GM12872 (cell line): Measurements from ENCODE around the gene CC2D1A.

Experiments used
- CTCF ChIP-seq: IDR thresholded peaks from 3 replicates; pipeline ENCODE4 v1.5.1; 2011; ENCODE audit warnings: low read depth, mild to moderate bottlenecking, low read length, moderate library complexity; ENCODE audit not compliant: insufficient read depth

The CC2D1A gene

DNA sequence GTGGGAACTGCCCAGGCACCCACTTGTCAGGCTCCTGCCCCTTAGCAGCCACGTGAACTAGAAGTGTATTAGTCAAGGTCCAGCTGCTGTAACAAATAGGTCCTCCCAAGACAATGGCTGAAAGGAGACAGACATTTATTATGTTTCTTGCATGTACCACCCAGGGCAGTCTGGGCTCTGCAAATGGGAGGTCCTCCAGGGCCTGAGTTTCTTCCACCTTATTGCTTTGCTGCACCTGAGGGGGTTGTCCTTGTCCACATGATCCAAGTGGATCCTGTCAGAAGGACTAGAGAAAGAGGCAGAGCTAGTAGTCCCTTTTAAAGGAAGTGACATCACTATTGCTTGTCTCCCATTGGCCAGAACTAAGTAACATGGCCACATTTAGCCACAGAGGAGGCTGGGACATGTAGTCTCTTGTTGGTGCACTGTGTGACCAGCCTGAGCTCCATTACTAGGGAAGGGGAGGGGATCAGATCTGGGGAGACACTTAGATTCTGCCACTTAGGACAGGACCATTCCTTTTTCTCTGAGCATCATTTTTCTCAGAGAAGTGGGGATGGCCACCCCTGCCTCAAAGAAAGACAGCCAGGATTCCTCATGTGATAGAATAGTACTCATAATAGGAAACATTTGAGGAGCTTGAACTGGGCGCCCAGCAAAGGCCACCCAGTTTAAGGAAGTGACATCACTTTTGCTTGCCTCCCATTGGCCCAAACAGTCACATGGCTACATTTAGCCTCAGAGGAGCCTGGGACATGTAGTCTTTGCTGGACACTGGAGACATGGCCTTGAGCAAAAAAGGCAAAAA, 15.1 kb downstream of the CC2D1A start:
- TF ChIP-seq CTCF = no peak

GRCh38 chr19:13923194-13923987, 17.4 kb downstream of the CC2D1A start:
- no peak for TF ChIP-seq CTCF

GRCh38 chr19:13926010-13926409, 20.0 kb downstream of the CC2D1A start:
- TF ChIP-seq CTCF = no peak

DNA sequence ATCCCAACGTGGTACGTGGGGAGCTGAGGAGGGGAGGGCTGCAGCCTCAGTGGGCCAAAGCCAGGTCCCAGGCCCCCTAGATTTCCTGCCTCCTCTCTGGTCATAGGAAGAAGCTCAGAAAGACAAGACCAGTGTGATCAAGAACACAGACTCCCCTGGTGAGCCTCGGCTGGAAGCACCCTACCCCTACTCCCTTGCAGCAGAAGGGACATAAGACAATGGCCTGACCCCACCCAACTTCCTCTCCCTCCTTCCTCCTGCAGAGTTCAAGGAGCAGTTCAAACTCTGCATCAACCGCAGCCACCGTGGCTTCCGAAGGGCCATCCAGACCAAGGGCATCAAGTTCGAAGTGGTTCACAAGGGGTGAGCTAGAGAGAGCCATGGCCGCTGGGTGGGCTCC, 20.7 kb downstream of the CC2D1A start:
- no peak for TF ChIP-seq CTCF

DNA sequence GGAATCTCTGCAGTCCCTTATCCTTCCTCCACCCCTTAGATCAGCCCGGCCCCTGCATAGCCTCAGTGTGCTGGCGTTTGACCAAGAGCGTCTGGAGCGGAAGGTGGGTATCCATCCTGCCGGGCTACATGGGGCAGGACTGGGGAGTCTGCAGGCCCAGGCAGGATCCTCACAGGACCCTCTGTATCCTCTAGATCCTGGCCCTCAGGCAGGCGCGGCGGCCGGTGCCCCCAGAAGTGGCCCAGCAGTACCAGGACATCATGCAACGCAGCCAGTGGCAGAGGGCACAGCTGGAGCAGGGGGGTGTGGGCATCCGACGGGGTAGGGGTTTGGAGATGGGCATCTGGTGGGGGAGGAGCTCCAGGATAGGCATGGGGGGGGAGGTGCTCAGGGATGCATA, 23.3 kb downstream of the CC2D1A start:
- TF ChIP-seq CTCF = no peak

DNA sequence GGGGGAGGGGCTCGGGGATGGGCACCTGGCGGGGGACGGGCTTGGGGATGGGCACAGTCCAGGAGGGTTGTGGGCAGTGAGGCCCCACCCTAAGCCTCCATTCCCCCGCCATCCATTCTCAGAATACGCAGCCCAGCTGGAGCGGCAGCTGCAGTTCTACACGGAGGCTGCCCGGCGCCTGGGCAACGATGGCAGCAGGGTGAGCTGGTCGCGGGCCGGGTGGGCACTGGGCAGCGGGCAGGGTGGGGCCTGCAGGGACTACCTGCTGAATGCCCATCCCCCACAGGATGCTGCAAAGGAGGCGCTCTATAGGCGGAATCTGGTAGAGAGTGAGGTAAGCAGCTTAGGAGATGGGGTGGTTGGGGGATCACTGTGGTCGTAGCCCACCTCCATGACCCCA, 24.0 kb downstream of the CC2D1A start:
- TF ChIP-seq CTCF = no peak

- TF ChIP-seq CTCF = no peak
Observed at GRCh38 chr19:13930402-13930801, 24.4 kb downstream of the CC2D1A start.
